Stomach (tissue), 9 donors: ENCODE measurements around the gene BTF3L4. TPM values are rescaled to one million over a fixed set of nuclear protein-coding genes. Genes with fewer than 3 reads are reported as not detected.

ENCODE experiments used
- DNase-seq, 2 donors: peaks; one replicate each; pipeline versions ENCODE4 v3.0.0 to v3.0.0-alpha.2; 2013 to 2019
- H3K27ac ChIP-seq, 5 donors: fragments of 200-600 bp in 4 of 5; sonication (generic) in 4 of 5; one replicate each; pipeline ENCODE4 v1.5.1; 2013 to 2019; ENCODE audit warnings: mild to moderate bottlenecking in 1 of 5, moderate library complexity in 1 of 5
- H3K27me3 ChIP-seq, 3 donors: fragments of 200-600 bp; sonication (generic); one replicate each; pipeline ENCODE4 v1.5.1; 2017 to 2019; ENCODE audit warnings: mixed run types in 1 of 3
- H3K36me3 ChIP-seq, 4 donors: fragments of 200-600 bp; sonication (generic); 1 replicate in 3 of 4; 2 replicates in 1 of 4; pipeline ENCODE4 v1.5.1; 2016 to 2019
- H3K4me1 ChIP-seq, 4 donors: fragments of 200-600 bp; sonication (generic); one replicate each; pipeline ENCODE4 v1.5.1; 2016 to 2019
- H3K4me3 ChIP-seq, 4 donors: fragments of 200-600 bp; sonication (generic) in 3 of 4; one replicate each; pipeline ENCODE4 v1.5.1; 2016 to 2019; ENCODE audit warnings: mild to moderate bottlenecking in 1 of 4
- H3K9me3 ChIP-seq, 4 donors: fragments of 200-600 bp; sonication (generic); one replicate each; pipeline ENCODE4 v1.5.1; 2016 to 2019
- EP300 ChIP-seq: sonication (generic); formaldehyde crosslinking; IDR thresholded peaks from one replicate; pipeline ENCODE4 v1.6.1; 2017; ENCODE audit warnings: antibody characterized with exemption
- POLR2A ChIP-seq, 4 donors: fragments of 450-650 bp; IDR thresholded peaks; one replicate each; pipeline ENCODE4 v1.6.1; 2016; ENCODE audit warnings: antibody characterized with exemption in 4 of 4, control low read depth in 2 of 4, mild to moderate bottlenecking in 1 of 4, moderate library complexity in 1 of 4
- POLR2AphosphoS5 ChIP-seq, 3 donors: sonication (generic); formaldehyde crosslinking; IDR thresholded peaks; one replicate each; pipeline ENCODE4 v1.6.1; 2016; ENCODE audit warnings: antibody characterized with exemption in 3 of 3
- WGBS, 5 donors: extraction: QIAGEN DNeasy Blood & Tissue Kit in 3 of 5; methylation state at CpG; one replicate each; pipeline versions ENCODE4 v1.1.5 to v1.1.7; 2013 to 2018; 5-methylcytosine and 5-hydroxymethylcytosine counted together
- intact Hi-C: fragments of 100-400 bp; cut with DNase I; formaldehyde crosslinking; loops from one replicate; pipeline ENCODE4 v1.15.1; 2023; ENCODE audit warnings: low total_unique reads
- polyA plus RNA-seq, 3 donors: library from polyadenylated mRNA; stranded (reverse); fragments of 200-250 nt; gene quantifications; one replicate each; pipeline ENCODE4 v1.2.3, GENCODE V29; 2013
- total RNA-seq, 5 donors: library from RNA; depleted of rRNA; stranded (reverse); fragments of >200 nt; gene quantifications; one replicate each; pipeline versions ENCODE4 v1.1.0 to v1.2.3, GENCODE V29; 2014 to 2016
- TF ChIP-seq, protein P1 (sequence below), 7 experiments: fragments of 450-650 bp in 4 of 7; fragments of 200-600 bp in 3 of 7; sonication (generic) in 3 of 7; IDR thresholded peaks; one replicate each; pipeline ENCODE4 v1.5.1; 2016 to 2019; ENCODE audit warnings: antibody characterized with exemption in 7 of 7, control low read depth in 2 of 7, mild to moderate bottlenecking in 1 of 7
- donor health status: healthy with polysubstance abuse.
- donor health status: Bipolar disorder and iron deficiency.
- donor health status: healthy.

BTF3L4 gene
- total and polyA plus RNA-seq, 8 donors: 6.7 to 287 (median 41.2) TPM

DNA sequence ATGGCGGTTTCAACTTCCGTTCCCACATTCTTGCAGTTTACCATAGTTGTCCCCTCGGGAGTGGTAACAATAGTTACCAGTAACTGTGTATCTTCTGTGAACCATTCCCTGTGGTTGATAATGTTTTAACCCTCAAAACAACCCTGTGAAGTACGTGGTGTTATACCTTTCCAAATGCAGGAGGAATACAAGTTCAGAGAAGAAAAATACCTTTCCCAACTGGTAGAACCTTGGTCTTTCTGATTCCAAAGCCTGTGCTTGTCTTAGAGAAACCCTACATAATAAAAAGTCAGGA is 789 bp downstream of the BTF3L4 start:
- Histone ChIP-seq H3K4me3 (peak overlapping the region; percentile 76 to 97 (median 87)), H3K27ac (peak overlapping the region; percentile 90 to 99 (median 95)), H3K4me1 (peaks cover 36 to 54% (median 51%) of the 10 kb centered on the region in 4 donors), H3K36me3 (peaks cover 12 to 34% (median 31%) of the 10 kb centered on the region in 4 donors), H3K9me3 (no peaks in the 10 kb centered on the region), H3K27me3 (no peaks in the 10 kb centered on the region)
- WGBS, 5 donors: 0 to 1% (median 0%) methylated on average over 4 of the region's 4 CpGs
- intact Hi-C loops: no loop called here
- TF ChIP-seq POLR2A (IDR thresholded peaks at IDR 0.05) (no peak), POLR2AphosphoS5 (IDR thresholded peaks at IDR 0.05) (no peak), EP300 (no peak)
- TF ChIP-seq, protein P1, sequence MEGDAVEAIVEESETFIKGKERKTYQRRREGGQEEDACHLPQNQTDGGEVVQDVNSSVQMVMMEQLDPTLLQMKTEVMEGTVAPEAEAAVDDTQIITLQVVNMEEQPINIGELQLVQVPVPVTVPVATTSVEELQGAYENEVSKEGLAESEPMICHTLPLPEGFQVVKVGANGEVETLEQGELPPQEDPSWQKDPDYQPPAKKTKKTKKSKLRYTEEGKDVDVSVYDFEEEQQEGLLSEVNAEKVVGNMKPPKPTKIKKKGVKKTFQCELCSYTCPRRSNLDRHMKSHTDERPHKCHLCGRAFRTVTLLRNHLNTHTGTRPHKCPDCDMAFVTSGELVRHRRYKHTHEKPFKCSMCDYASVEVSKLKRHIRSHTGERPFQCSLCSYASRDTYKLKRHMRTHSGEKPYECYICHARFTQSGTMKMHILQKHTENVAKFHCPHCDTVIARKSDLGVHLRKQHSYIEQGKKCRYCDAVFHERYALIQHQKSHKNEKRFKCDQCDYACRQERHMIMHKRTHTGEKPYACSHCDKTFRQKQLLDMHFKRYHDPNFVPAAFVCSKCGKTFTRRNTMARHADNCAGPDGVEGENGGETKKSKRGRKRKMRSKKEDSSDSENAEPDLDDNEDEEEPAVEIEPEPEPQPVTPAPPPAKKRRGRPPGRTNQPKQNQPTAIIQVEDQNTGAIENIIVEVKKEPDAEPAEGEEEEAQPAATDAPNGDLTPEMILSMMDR (IDR thresholded peaks at IDR 0.05): no peak
- no peak for DNase-seq

DNA sequence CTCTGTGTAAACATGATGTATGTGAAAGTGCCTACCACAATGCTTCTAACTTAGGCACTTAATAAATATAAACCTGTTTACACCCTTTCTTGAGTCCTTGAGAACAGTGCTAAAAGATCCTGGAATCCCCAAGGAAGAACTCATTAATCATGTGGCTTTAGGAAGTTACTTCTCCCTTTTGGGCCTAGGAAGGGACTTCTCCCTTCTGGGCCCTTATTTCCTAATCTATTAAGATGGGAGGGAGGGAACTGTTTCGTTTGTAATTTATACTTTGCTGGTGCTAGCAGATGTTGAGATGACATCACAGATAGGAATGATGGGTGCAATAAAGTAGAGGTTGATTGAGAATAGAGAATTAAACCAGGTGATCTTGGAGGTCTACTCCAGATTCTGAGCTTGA is 1.2 kb downstream of the BTF3L4 start:
- no peak for TF ChIP-seq POLR2A (IDR thresholded peaks at IDR 0.05)
- TF ChIP-seq EP300: no peak
- TF ChIP-seq POLR2AphosphoS5 (IDR thresholded peaks at IDR 0.05): no peak
- TF ChIP-seq, protein P1 (IDR thresholded peaks at IDR 0.05): no peak
- no peaks in the 10 kb centered on the region for H3K9me3 ChIP-seq
- intact Hi-C loops: no loop called here
- WGBS, 5 donors: 2 to 13% (median 9%) methylated on average over 1 of the region's 1 CpG
- H3K27ac ChIP-seq: peak overlapping the region in 4 of 5 donors; percentile 90 to 98 (median 94)
- H3K4me1 ChIP-seq: peaks cover 36 to 54% (median 51%) of the 10 kb centered on the region in 4 donors
- peak overlapping the region; percentile 76 to 97 (median 87) for H3K4me3 ChIP-seq
- no peaks in the 10 kb centered on the region for H3K27me3 ChIP-seq
- peaks cover 13 to 32% (median 29%) of the 10 kb centered on the region in 4 donors for H3K36me3 ChIP-seq
- peak in 1 of 2 donors; percentile 9 for DNase-seq

DNA sequence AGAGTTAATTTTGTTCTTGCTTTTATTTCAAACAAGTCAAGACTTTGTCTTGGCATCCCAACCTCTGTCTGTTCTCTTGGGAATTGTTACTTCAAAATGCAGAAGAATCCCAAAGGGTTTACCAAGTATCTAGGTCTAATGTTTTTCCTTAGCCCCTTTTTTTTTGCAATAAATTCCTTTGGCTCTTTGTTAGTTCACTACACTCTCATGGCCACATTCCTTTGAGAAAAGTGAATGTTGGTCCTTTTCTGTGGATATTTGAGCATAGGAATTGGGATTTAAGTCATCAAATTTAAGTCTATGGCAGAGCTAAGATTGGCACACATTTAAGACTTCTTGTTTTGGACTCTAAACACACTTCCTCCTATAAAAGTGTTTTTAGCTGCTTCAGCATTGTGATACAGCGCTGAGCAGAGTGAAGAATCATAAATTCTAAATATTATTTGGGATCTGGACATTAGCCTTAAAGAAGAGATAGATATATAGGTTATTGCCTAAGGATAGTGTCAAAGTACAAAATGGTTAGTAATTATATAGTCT is 1.9 kb downstream of the BTF3L4 start:
- no peak for TF ChIP-seq POLR2AphosphoS5 (IDR thresholded peaks at IDR 0.05)
- no peak for TF ChIP-seq EP300
- TF ChIP-seq, protein P1 (IDR thresholded peaks at IDR 0.05): no peak
- no peak for TF ChIP-seq POLR2A (IDR thresholded peaks at IDR 0.05)
- H3K27me3 ChIP-seq: no peaks in the 10 kb centered on the region
- peak overlapping the region in 2 of 5 donors; percentile 90 to 95 for H3K27ac ChIP-seq
- intact Hi-C loops: no loop called here
- peaks cover 36 to 57% (median 51%) of the 10 kb centered on the region in 4 donors for H3K4me1 ChIP-seq
- peak overlapping the region in 2 of 4 donors; percentile 81 to 97 for H3K4me3 ChIP-seq
- peaks cover 17 to 32% (median 30%) of the 10 kb centered on the region in 4 donors for H3K36me3 ChIP-seq
- H3K9me3 ChIP-seq: no peaks in the 10 kb centered on the region
- DNase-seq: no peak
- WGBS, 5 donors: 73 to 97% (median 90%) methylated on average over 1 of the region's 1 CpG

DNA sequence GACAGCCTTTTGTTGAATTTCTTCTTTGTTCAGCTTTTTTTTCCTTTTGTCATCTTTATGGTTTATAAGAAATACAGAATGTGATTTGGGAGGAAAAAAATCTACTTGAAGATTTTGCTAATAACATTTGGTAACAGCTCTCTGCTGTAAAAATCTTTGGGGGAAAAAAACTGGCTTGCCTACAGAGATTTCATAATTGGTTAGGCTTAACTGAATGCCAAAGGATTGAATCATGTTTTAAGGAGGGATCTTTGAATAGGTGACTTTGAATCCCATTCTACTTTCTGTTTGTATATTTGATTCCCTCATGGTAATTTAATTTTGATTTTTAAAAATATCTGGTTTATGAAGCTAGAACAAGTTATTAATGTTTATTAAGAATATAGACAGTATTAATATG is 3.2 kb downstream of the BTF3L4 start:
- TF ChIP-seq EP300 (no peak), POLR2AphosphoS5 (IDR thresholded peaks at IDR 0.05) (no peak)
- Histone ChIP-seq H3K9me3 (no peaks in the 10 kb centered on the region), H3K4me1 (peaks cover 29 to 57% (median 46%) of the 10 kb centered on the region in 4 donors), H3K27ac (peak overlapping the region in 1 of 5 donors; percentile 18), H3K27me3 (no peaks in the 10 kb centered on the region), H3K4me3 (no peak overlapping the region), H3K36me3 (peaks cover 20 to 42% (median 41%) of the 10 kb centered on the region in 4 donors)
- intact Hi-C loops: no loop called here
- DNase-seq: no peak

DNA sequence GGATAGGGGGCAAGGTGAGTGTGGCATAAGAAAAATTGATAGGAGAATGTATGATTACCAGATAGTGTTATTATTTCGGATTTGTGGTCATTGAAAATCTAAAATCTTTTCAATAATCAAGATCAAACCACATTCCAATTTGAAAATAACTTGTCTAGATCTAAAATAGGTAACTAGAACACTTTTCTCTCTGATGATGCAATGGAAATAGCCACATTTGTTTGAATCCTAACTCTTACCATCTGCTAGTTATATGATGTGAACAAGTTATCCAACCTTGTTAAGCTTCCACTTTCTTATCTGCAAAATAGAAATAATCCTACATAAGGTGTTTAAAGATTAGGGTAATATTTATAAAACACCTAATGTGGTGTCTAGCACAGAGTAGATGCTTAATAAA is 3.8 kb downstream of the BTF3L4 start:
- Histone ChIP-seq H3K27ac (no peak overlapping the region), H3K9me3 (no peaks in the 10 kb centered on the region), H3K36me3 (peaks cover 23 to 48% (median 46%) of the 10 kb centered on the region in 4 donors), H3K4me1 (peaks cover 26 to 53% (median 42%) of the 10 kb centered on the region in 4 donors), H3K27me3 (no peaks in the 10 kb centered on the region), H3K4me3 (no peak overlapping the region)
- no peak for DNase-seq
- intact Hi-C loops: no loop called here
- TF ChIP-seq EP300: no peak
- no peak for TF ChIP-seq POLR2AphosphoS5 (IDR thresholded peaks at IDR 0.05)
- TF ChIP-seq, protein P1 (IDR thresholded peaks at IDR 0.05): no peak
- no peak for TF ChIP-seq POLR2A (IDR thresholded peaks at IDR 0.05)
- WGBS, 5 donors: 86 to 96% (median 89%) methylated on average over 1 of the region's 1 CpG
